PC-9 (cell line): ENCODE measurements around the gene ATP8A1. TPM values are rescaled to one million over a fixed set of nuclear protein-coding genes. Genes with fewer than 3 reads are reported as not detected.

ENCODE experiments used
- BruUV-seq: library from RNA; stranded (reverse); fragments of 400-500 nt; replicated peaks from 2 replicates; lab custom pipeline; 2021; lab: Mats Ljungman, UMichigan
- CTCF ChIA-PET: fragments of 300-600 bp; sonication (Branson Sonifier 250); formaldehyde crosslinking; loops from one replicate; lab custom pipeline; 2022; ENCODE audit warnings: antibody characterized with exemption; lab: Charles Lee
- POLR2A ChIA-PET: fragments of 300-600 bp; sonication (Branson Sonifier 250); formaldehyde crosslinking; loops from one replicate; lab custom pipeline; 2022; ENCODE audit warnings: antibody characterized with exemption; ENCODE audit not compliant: unreplicated experiment; lab: Charles Lee
- DNase-seq, 2 experiments: peaks; one replicate each; pipeline versions ENCODE4 v3.0.0 to v3.0.0-alpha.2; 2015 to 2022; ENCODE audit warnings: mixed read lengths in 1 of 2
- H2AFZ ChIP-seq: fragments of 200-600 bp; sonication (generic); 2 replicates; pipeline ENCODE4 v1.8.1; 2017; ENCODE audit warnings: antibody characterized with exemption
- H3F3A ChIP-seq: fragments of 200-600 bp; sonication (generic); 2 replicates; pipeline ENCODE4 v1.8.1; 2017; ENCODE audit warnings: antibody characterized with exemption, mild to moderate bottlenecking, low read depth; ENCODE audit not compliant: insufficient read depth
- H3K27ac ChIP-seq: fragments of 200-600 bp; sonication (generic); 2 replicates; pipeline ENCODE4 v1.6.1; 2016; ENCODE audit warnings: mixed run types
- H3K27me3 ChIP-seq: fragments of 200-600 bp; sonication (generic); 2 replicates; pipeline ENCODE4 v1.6.1; 2016; ENCODE audit warnings: low read depth, mixed run types; ENCODE audit not compliant: insufficient read depth
- H3K36me3 ChIP-seq: fragments of 200-600 bp; sonication (generic); 2 replicates; pipeline ENCODE4 v1.6.1; 2016; ENCODE audit warnings: low read depth, mixed run types
- H3K4me1 ChIP-seq: fragments of 200-600 bp; sonication (generic); replicated peaks from 2 replicates; pipeline ENCODE4 v1.6.1; 2016; ENCODE audit warnings: mixed run types; ENCODE audit not compliant: insufficient read depth
- H3K4me2 ChIP-seq: fragments of 200-600 bp; sonication (generic); 2 replicates; pipeline ENCODE4 v1.6.1; 2017; ENCODE audit warnings: mixed run types
- H3K4me3 ChIP-seq: fragments of 200-600 bp; sonication (generic); 2 replicates; pipeline ENCODE4 v1.6.1; 2016; ENCODE audit warnings: mixed run types
- H3K79me2 ChIP-seq: fragments of 200-600 bp; sonication (generic); 2 replicates; pipeline ENCODE4 v1.6.1; 2017; ENCODE audit warnings: low read depth, mixed run types
- H3K9me2 ChIP-seq: fragments of 200-600 bp; sonication (generic); 2 replicates; pipeline ENCODE4 v1.8.1; 2017; ENCODE audit warnings: mild to moderate bottlenecking; ENCODE audit not compliant: insufficient read depth
- H3K9me3 ChIP-seq: fragments of 200-600 bp; sonication (generic); 2 replicates; pipeline ENCODE4 v1.8.1; 2016; ENCODE audit warnings: low read depth; ENCODE audit not compliant: insufficient read depth
- H4K20me1 ChIP-seq: fragments of 200-600 bp; sonication (generic); 2 replicates; pipeline ENCODE4 v1.8.1; 2017; ENCODE audit not compliant: insufficient read depth
- CTCF ChIP-seq: fragments of 200-600 bp; sonication (generic); conservative IDR thresholded peaks from 2 replicates; pipeline ENCODE4 v1.6.1; 2017; ENCODE audit warnings: mixed run types, antibody characterized with exemption, mild to moderate bottlenecking, moderate library complexity
- EZH2 ChIP-seq: fragments of 200-600 bp; sonication (generic); IDR thresholded peaks from 2 replicates; pipeline ENCODE4 v1.8.0; 2017; ENCODE audit warnings: antibody characterized with exemption, low read depth
- intact Hi-C: fragments of 100-400 bp; cut with micrococcal nuclease; formaldehyde crosslinking; loops from one replicate; pipeline ENCODE4 v1.10.0; 2022; ENCODE audit not compliant: unreplicated experiment
- total RNA-seq: library from RNA; stranded (reverse); gene quantifications from 2 replicates; pipeline ENCODE4 v1.2.3, GENCODE V29; 2021

ATP8A1 gene
- total RNA-seq, 1 experiment from 2014 or later = not detected

DNA sequence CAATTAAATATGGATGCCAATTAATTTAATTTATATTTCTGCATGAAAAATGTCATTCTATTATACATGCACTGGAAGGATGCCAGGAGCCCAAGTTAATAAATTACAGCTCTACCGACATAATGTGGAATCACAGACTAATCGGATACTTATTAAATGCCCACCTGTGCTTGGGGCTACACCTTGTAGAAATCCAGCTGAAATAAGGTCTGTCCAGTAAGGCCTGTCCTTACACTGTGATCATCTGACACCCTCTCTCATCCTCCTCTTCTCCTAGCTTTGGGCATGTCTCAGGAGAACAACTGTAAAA, 265.6 kb downstream of the ATP8A1 start:
- intact Hi-C loops = no loop called here
- Histone ChIP-seq H3K27me3 (peaks cover 14% of the 10 kb centered on the region), H4K20me1 (no peaks in the 10 kb centered on the region), H3K27ac (no peak overlapping the region), H3K4me2 (no peak overlapping the region), H3K9me2 (no peaks in the 10 kb centered on the region), H3K9me3 (no peaks in the 10 kb centered on the region), H3K4me3 (no peak overlapping the region), H2AFZ (no peak overlapping the region), H3K79me2 (no peaks in the 10 kb centered on the region), H3K36me3 (no peaks in the 10 kb centered on the region), H3K4me1 (no peaks in the 10 kb centered on the region), H3F3A (no peaks in the 10 kb centered on the region)
- TF ChIP-seq CTCF (no peak), EZH2 (no peak)
- no peak for DNase-seq
- ChIA-PET POLR2A (no interaction called here), CTCF (no interaction called here)
- no TSS peak for BruUV-seq

GRCh38 chr4:42390622-42391354, 266.1 kb downstream of the ATP8A1 start:
- CTCF ChIA-PET = no interaction called here
- no peak for DNase-seq
- no peaks in the 10 kb centered on the region for H3K79me2 ChIP-seq
- H3K4me3 ChIP-seq = no peak overlapping the region
- TF ChIP-seq EZH2 (no peak), CTCF (no peak)
- H3K9me3 ChIP-seq = no peaks in the 10 kb centered on the region
- H3K9me2 ChIP-seq = no peaks in the 10 kb centered on the region
- intact Hi-C loops = no loop called here
- no TSS peak for BruUV-seq
- peaks cover 14% of the 10 kb centered on the region for H3K27me3 ChIP-seq
- H3K36me3 ChIP-seq = no peaks in the 10 kb centered on the region
- no peaks in the 10 kb centered on the region for H3K4me1 ChIP-seq
- H3K4me2 ChIP-seq = no peak overlapping the region
- POLR2A ChIA-PET = no interaction called here
- H4K20me1 ChIP-seq = no peaks in the 10 kb centered on the region
- H2AFZ ChIP-seq = no peak overlapping the region
- no peak overlapping the region for H3K27ac ChIP-seq
- no peaks in the 10 kb centered on the region for H3F3A ChIP-seq

DNA sequence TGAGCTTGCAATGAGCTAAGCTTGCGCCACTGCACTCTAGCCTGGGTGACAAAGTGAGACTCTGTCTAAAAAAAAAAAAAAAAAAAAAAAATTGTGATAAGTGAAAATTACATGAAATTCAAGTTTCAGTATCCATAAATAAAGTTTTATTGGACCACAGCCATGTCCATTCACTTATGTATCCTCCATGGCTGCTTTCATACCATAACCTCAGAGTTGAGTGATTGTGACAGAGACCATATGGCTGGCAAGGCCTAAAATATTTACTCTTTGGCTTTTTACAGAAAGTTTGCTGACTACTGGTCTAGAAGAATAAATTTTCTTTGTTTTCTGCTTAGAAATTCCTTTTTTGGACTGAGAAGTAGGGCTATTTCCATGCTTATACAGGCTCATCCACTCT, 271.4 kb downstream of the ATP8A1 start:
- H3K27ac ChIP-seq = no peak overlapping the region
- H3K36me3 ChIP-seq = no peaks in the 10 kb centered on the region
- no peaks in the 10 kb centered on the region for H3K9me2 ChIP-seq
- H3K4me2 ChIP-seq = no peak overlapping the region
- H3K4me3 ChIP-seq = no peak overlapping the region
- H3K79me2 ChIP-seq = no peaks in the 10 kb centered on the region
- TF ChIP-seq CTCF = no peak
- TF ChIP-seq EZH2 = no peak
- CTCF ChIA-PET = no interaction called here
- BruUV-seq = no TSS peak
- no peaks in the 10 kb centered on the region for H3F3A ChIP-seq
- no peaks in the 10 kb centered on the region for H4K20me1 ChIP-seq
- DNase-seq = no peak
- H3K9me3 ChIP-seq = no peaks in the 10 kb centered on the region
- no peak overlapping the region for H2AFZ ChIP-seq
- intact Hi-C loops = no loop called here
- peaks cover 17% of the 10 kb centered on the region for H3K27me3 ChIP-seq
- H3K4me1 ChIP-seq = no peaks in the 10 kb centered on the region
- POLR2A ChIA-PET = no interaction called here
